ENCODE data around the gene FES.

FES gene

GRCh38 chr15:90860450-90860849 lies 23.9 kb upstream of the FES start:
- TF ChIP-seq CTCF (IDR thresholded peaks at IDR 0.05; ENCODE audit: low read depth, low read length, missing control alignments) = no peak
- H3K4me3 ChIP-seq (ENCODE audit: low read depth, low read length) = no peak overlapping the region
- no peak for DNase-seq (ENCODE audit: low read depth)
- in situ Hi-C loops (cut with HindIII; ENCODE audit: low sequenced_read_pairs) = no loop called here

GRCh38 chr15:90860942-90861675 lies 23.2 kb upstream of the FES start:
- in situ Hi-C loops (cut with HindIII; ENCODE audit: low sequenced_read_pairs) = no loop called here
- TF ChIP-seq CTCF (IDR thresholded peaks at IDR 0.05; ENCODE audit: low read depth, low read length, missing control alignments) = no peak
- DNase-seq (ENCODE audit: low read depth) = no peak

GRCh38 chr15:90862487-90862886 lies 21.8 kb upstream of the FES start:
- DNase-seq (ENCODE audit: low read depth) = no peak
- no peak for TF ChIP-seq CTCF (IDR thresholded peaks at IDR 0.05; ENCODE audit: low read depth, low read length, missing control alignments)
- in situ Hi-C loops (cut with HindIII; ENCODE audit: low sequenced_read_pairs) = no loop called here

More at GRCh38 chr15:90860942-90861675, 23.2 kb upstream of the FES start:
- no peak overlapping the region for H3K4me3 ChIP-seq (ENCODE audit: low read depth, low read length)

GRCh38 chr15:90862964-90863778 lies 21.1 kb upstream of the FES start:
- in situ Hi-C loops (cut with HindIII; ENCODE audit: low sequenced_read_pairs) = no loop called here
- no peak for TF ChIP-seq CTCF (IDR thresholded peaks at IDR 0.05; ENCODE audit: low read depth, low read length, missing control alignments)
- DNase-seq (ENCODE audit: low read depth) = no peak
- H3K4me3 ChIP-seq (ENCODE audit: low read depth, low read length) = no peak overlapping the region

More at GRCh38 chr15:90862487-90862886, 21.8 kb upstream of the FES start:
- no peak overlapping the region for H3K4me3 ChIP-seq (ENCODE audit: low read depth, low read length)

GRCh38 chr15:90863987-90864386 lies 20.3 kb upstream of the FES start:
- DNase-seq (ENCODE audit: low read depth) = no peak
- in situ Hi-C loops (cut with HindIII; ENCODE audit: low sequenced_read_pairs) = no loop called here
- no peak for TF ChIP-seq CTCF (IDR thresholded peaks at IDR 0.05; ENCODE audit: low read depth, low read length, missing control alignments)
- H3K4me3 ChIP-seq (ENCODE audit: low read depth, low read length) = no peak overlapping the region

GRCh38 chr15:90864507-90864906 lies 19.8 kb upstream of the FES start:
- no peak for TF ChIP-seq CTCF (IDR thresholded peaks at IDR 0.05; ENCODE audit: low read depth, low read length, missing control alignments)
- in situ Hi-C loops (cut with HindIII; ENCODE audit: low sequenced_read_pairs) = no loop called here
- no peak overlapping the region for H3K4me3 ChIP-seq (ENCODE audit: low read depth, low read length)
- no peak for DNase-seq (ENCODE audit: low read depth)
